Trophoblast cell (in vitro differentiated cells and primary cell): ENCODE results near the gene TEX22.

Source experiments
- DNase-seq, 2 donors: peaks; one replicate each; pipeline ENCODE4 v3.0.0-alpha.2; 2016
- H2AFZ ChIP-seq: 2 replicates; pipeline ENCODE4 v1.6.1; 2013; ENCODE audit warnings: low read length, moderate library complexity, mild to moderate bottlenecking; ENCODE audit not compliant: insufficient read depth, poor library complexity
- H2AK5ac ChIP-seq: 2 replicates; pipeline ENCODE4 v1.6.1; 2013; ENCODE audit warnings: mild to moderate bottlenecking, low read length
- H2BK120ac ChIP-seq: 2 replicates; pipeline ENCODE4 v1.6.1; 2013; ENCODE audit warnings: low read length, mild to moderate bottlenecking, moderate library complexity; ENCODE audit not compliant: insufficient read depth, poor library complexity
- H2BK12ac ChIP-seq: 2 replicates; pipeline ENCODE4 v1.6.1; 2013; ENCODE audit warnings: mild to moderate bottlenecking, low read length, moderate library complexity
- H2BK5ac ChIP-seq: 2 replicates; pipeline ENCODE4 v1.6.1; 2013; ENCODE audit warnings: low read length, low read depth, moderate library complexity, mild to moderate bottlenecking; ENCODE audit not compliant: poor library complexity
- H3K14ac ChIP-seq: 2 replicates; pipeline ENCODE4 v1.6.1; 2013; ENCODE audit warnings: mild to moderate bottlenecking, low read length
- H3K18ac ChIP-seq: 2 replicates; pipeline ENCODE4 v1.6.1; 2013; ENCODE audit warnings: mild to moderate bottlenecking, low read length
- H3K23ac ChIP-seq: 2 replicates; pipeline ENCODE4 v1.6.1; 2013; ENCODE audit warnings: low read length
- H3K27ac ChIP-seq: 2 replicates; pipeline ENCODE4 v1.5.1; 2013; ENCODE audit warnings: low read depth, mild to moderate bottlenecking, inconsistent platforms, low read length, moderate library complexity
- H3K27me3 ChIP-seq: 2 replicates; pipeline ENCODE4 v1.6.1; 2013; ENCODE audit warnings: inconsistent platforms, mild to moderate bottlenecking, low read length, moderate library complexity; ENCODE audit not compliant: insufficient read depth
- H3K36me3 ChIP-seq, 2 experiments: 1 replicate in 1 of 2; 2 replicates in 1 of 2; pipeline ENCODE4 v1.6.1; 2013; ENCODE audit warnings: low read length in 2 of 2, mild to moderate bottlenecking in 2 of 2, moderate library complexity in 1 of 2; ENCODE audit not compliant: insufficient read depth in 2 of 2, control insufficient read depth in 1 of 2
- H3K4ac ChIP-seq: 2 replicates; pipeline ENCODE4 v1.6.1; 2013; ENCODE audit warnings: low read depth, mild to moderate bottlenecking, low read length, moderate library complexity
- H3K4me1 ChIP-seq, 2 experiments: 1 replicate in 1 of 2; 2 replicates in 1 of 2; pipeline ENCODE4 v1.6.1; 2013; ENCODE audit warnings: low read length in 2 of 2, mild to moderate bottlenecking in 2 of 2, moderate library complexity in 1 of 2; ENCODE audit not compliant: insufficient read depth in 2 of 2, control insufficient read depth in 1 of 2
- H3K4me2 ChIP-seq: 2 replicates; pipeline ENCODE4 v1.6.1; 2013; ENCODE audit warnings: inconsistent platforms, mild to moderate bottlenecking, low read length, moderate library complexity
- H3K4me3 ChIP-seq: 2 replicates; pipeline ENCODE4 v1.5.1; 2013; ENCODE audit warnings: mild to moderate bottlenecking, low read depth, low read length, inconsistent platforms
- H3K79me1 ChIP-seq: one replicate; pipeline ENCODE4 v1.6.1; 2013; ENCODE audit warnings: low read length
- H3K79me2 ChIP-seq: 2 replicates; pipeline ENCODE4 v1.6.1; 2013; ENCODE audit warnings: low read length, mild to moderate bottlenecking; ENCODE audit not compliant: control insufficient read depth, insufficient read depth, poor library complexity
- H3K9ac ChIP-seq: 2 replicates; pipeline ENCODE4 v1.6.1; 2013; ENCODE audit warnings: mild to moderate bottlenecking, low read length
- H3K9me3 ChIP-seq: 2 replicates; pipeline ENCODE4 v1.6.1; 2013; ENCODE audit warnings: low read depth, mild to moderate bottlenecking, control low read depth, inconsistent platforms, low read length; ENCODE audit not compliant: insufficient read depth
- H4K12ac ChIP-seq: 2 replicates; pipeline ENCODE4 v1.6.1; 2013; ENCODE audit warnings: low read depth, mild to moderate bottlenecking, low read length, moderate library complexity
- H4K8ac ChIP-seq: 2 replicates; pipeline ENCODE4 v1.6.1; 2013; ENCODE audit warnings: low read depth, mild to moderate bottlenecking, low read length, moderate library complexity
- H4K91ac ChIP-seq: one replicate; pipeline ENCODE4 v1.6.1; 2013; ENCODE audit warnings: low read depth, mild to moderate bottlenecking, low read length, moderate library complexity
- WGBS: extraction: QIAGEN DNeasy Blood & Tissue Kit; methylation state at CpG from one replicate; pipeline ENCODE4 v1.1.7; 2013; ENCODE audit warnings: missing lambda C conversion rate; ENCODE audit not compliant: insufficient read length, insufficient coverage; ENCODE audit errors: extremely low coverage; 5-methylcytosine and 5-hydroxymethylcytosine counted together

TEX22 gene

DNA sequence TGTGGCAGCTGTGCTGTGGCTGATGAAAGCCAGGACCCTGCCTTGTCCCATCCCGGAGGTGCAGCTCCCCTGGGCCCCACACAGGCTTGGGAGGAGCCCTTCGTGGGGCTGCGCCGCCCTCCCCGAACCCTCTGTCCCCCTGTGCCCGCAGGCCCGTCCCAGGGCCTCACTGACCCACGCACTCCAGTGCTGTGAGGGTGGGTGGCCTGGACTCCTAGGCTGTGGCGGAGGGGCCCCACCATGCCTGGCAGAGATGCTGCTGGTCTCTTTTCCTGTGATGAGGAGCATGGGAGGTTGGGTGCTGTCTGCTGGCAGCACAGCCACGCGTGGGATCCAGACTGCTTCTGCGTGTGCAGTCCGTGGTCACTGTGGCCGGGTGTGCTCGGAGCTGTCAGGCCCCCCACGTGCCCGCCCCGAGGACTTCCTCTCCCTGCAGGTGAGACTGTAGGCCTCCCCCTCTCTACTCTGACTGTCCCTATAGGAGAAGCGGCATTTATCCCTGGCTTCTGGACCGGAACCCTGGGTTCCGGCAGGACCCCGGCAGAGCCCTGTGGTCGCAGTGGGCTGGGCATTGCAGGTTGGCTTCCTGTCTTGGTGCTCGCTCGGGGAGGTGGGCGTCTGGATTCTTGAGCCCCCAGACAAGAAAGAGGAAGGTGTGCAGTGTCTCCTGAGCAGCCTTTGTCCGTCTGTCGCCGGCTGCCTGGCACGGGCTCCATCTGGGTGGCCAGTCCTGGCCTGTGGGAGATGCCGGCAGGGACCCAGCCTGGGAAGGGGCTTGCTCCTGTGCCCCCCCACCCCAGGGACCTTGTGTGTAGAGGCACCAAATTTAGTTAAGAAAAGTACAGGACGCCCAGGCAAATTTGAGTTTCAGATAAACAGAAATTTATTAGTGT lies 23.6 kb downstream of the TEX22 start:
- Histone ChIP-seq H2AFZ (no peak overlapping the region), H3K4me2 (no peak overlapping the region), H3K9me3 (peaks cover 6% of the 10 kb centered on the region), H3K14ac (no peak overlapping the region), H3K27ac (no peak overlapping the region), H4K91ac (no peak overlapping the region), H3K27me3 (no peaks in the 10 kb centered on the region), H2BK12ac (no peak overlapping the region), H3K4ac (no peak overlapping the region), H4K8ac (no peak overlapping the region), H3K18ac (no peak overlapping the region), H3K9ac (no peak overlapping the region), H2BK5ac (no peak overlapping the region), H3K23ac (no peak overlapping the region), H3K36me3 (peaks cover 20 to 22% of the 10 kb centered on the region in 2 experiments), H3K79me2 (peaks cover 17% of the 10 kb centered on the region), H3K79me1 (peaks cover 4% of the 10 kb centered on the region), H2AK5ac (no peak overlapping the region), H2BK120ac (no peak overlapping the region), H3K4me3 (no peak overlapping the region), H3K4me1 (peaks cover 18 to 25% of the 10 kb centered on the region in 2 experiments), H4K12ac (no peak overlapping the region)
- WGBS = no CpG with 5 or more reads among the region's 32 CpGs
- DNase-seq = no peak

DNA sequence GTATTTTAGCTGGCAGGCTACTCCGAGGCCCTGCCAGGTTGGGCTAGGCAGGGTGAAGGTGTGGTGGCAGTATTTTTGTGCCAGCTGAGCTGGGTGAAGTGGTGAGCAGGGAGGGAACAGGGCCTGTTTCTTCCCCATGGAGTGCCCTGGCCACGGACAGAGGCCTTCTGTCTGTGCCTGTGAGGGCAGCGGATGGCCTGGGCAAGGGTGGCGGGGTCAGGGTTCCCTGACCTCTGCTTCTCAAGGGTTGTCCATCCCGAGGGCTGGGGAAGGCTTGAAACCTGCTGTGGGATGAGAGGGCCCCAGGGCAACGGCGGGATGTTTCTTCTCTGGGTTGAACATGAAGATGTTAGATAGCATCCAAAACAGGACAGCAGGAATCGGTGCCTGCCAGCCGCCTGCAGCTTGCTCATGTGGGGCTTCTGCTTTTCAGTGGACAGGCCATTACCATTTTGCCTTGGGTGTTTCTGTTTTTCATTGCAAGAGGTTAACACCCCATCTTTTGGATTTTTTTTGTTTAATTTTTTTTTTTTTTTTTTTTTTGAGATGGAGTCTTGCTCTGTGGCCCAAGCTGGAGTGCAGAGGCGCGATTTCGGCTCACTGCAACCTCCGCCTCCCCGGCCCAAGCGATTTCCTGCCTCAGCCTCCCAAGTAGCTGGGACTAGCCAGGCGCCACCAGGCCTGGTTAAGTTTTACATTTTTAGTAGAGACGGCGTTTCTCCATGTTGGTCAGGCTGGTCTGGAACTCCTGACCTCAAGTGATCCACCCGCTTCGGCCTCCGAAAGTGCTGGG lies 24.6 kb downstream of the TEX22 start:
- Histone ChIP-seq H3K4me3 (no peak overlapping the region), H2BK12ac (no peak overlapping the region), H4K8ac (no peak overlapping the region), H4K12ac (no peak overlapping the region), H3K4me2 (no peak overlapping the region), H3K79me1 (peaks cover 4% of the 10 kb centered on the region), H2AK5ac (no peak overlapping the region), H3K27me3 (no peaks in the 10 kb centered on the region), H2BK120ac (no peak overlapping the region), H3K36me3 (peaks cover 21 to 25% of the 10 kb centered on the region in 2 experiments), H3K79me2 (peaks cover 17% of the 10 kb centered on the region), H4K91ac (no peak overlapping the region), H3K23ac (no peak overlapping the region), H3K18ac (no peak overlapping the region), H3K4ac (peak overlapping the region; percentile 43), H3K14ac (no peak overlapping the region), H3K27ac (no peak overlapping the region), H2AFZ (peak overlapping the region; percentile 17), H2BK5ac (no peak overlapping the region), H3K9ac (no peak overlapping the region), H3K9me3 (peaks cover 9% of the 10 kb centered on the region), H3K4me1 (peaks cover 18 to 25% of the 10 kb centered on the region in 2 experiments)
- DNase-seq = peak in 1 of 2 donors; percentile 61
- WGBS = no CpG with 5 or more reads among the region's 21 CpGs

DNA sequence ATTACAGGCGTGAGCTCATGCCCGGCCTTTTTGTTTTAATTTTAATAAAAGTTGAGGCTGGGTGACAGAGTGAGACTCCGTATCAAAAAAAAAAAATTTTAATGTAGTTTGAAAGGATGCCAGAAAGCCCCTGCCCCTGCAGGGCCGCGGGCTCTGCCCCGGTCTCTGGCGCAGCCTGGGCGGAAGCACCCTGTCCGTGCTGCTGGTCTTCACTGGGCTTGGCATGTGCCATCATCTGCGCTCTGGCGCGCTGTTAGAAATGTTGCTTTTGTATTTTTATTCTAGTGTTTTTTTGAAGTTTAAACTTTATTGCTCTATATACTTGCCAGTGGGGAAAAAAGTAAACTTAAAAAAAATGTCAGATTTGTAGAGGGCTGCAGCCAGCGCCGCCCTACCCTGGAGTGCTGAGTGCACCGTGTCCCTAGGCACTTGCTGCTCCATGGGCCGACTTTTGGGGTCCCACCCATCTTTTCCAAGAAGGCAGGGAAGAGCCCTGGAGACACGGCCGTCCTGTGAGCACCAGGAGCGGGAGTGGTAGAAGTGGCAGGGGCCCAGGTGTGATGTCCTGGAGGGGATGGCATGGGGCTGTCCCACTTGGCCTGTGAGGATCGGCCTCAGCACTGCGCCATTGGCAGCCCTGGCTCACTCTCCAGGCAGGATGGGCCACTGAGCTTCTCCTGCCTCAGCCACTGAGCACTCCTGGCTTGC lies 25.3 kb downstream of the TEX22 start:
- H3K23ac ChIP-seq = no peak overlapping the region
- no CpG with 5 or more reads among the region's 21 CpGs for WGBS
- no peak overlapping the region for H4K91ac ChIP-seq
- H3K4me3 ChIP-seq = no peak overlapping the region
- H3K4me1 ChIP-seq = peaks cover 18 to 25% of the 10 kb centered on the region in 2 experiments
- peaks cover 4% of the 10 kb centered on the region for H3K79me1 ChIP-seq
- no peak overlapping the region for H3K18ac ChIP-seq
- H4K8ac ChIP-seq = no peak overlapping the region
- H2AFZ ChIP-seq = no peak overlapping the region
- H3K14ac ChIP-seq = no peak overlapping the region
- H3K27me3 ChIP-seq = no peaks in the 10 kb centered on the region
- no peak overlapping the region for H2BK120ac ChIP-seq
- H3K9me3 ChIP-seq = peaks cover 9% of the 10 kb centered on the region
- H4K12ac ChIP-seq = no peak overlapping the region
- H3K4me2 ChIP-seq = no peak overlapping the region
- H3K4ac ChIP-seq = peak overlapping the region; percentile 22
- peaks cover 21 to 25% of the 10 kb centered on the region in 2 experiments for H3K36me3 ChIP-seq
- H2BK12ac ChIP-seq = no peak overlapping the region
- no peak overlapping the region for H2AK5ac ChIP-seq
- no peak overlapping the region for H3K9ac ChIP-seq
- DNase-seq = no peak
- no peak overlapping the region for H2BK5ac ChIP-seq
- no peak overlapping the region for H3K27ac ChIP-seq
- peaks cover 17% of the 10 kb centered on the region for H3K79me2 ChIP-seq

GRCh38 chr14:105424861-105425260 lies 26.5 kb downstream of the TEX22 start:
- H3K23ac ChIP-seq = no peak overlapping the region
- WGBS = no CpG with 5 or more reads among the region's 12 CpGs
- no peak overlapping the region for H3K4me3 ChIP-seq
- no peaks in the 10 kb centered on the region for H3K27me3 ChIP-seq
- H3K4me1 ChIP-seq = peaks cover 13 to 19% of the 10 kb centered on the region in 2 experiments
- no peak overlapping the region for H2AFZ ChIP-seq
- peak overlapping the region; percentile 81 for H3K4ac ChIP-seq
- no peak overlapping the region for H3K4me2 ChIP-seq
- H3K36me3 ChIP-seq = peaks cover 21 to 25% of the 10 kb centered on the region in 2 experiments
- H3K79me1 ChIP-seq = no peaks in the 10 kb centered on the region
- no peak overlapping the region for H2BK5ac ChIP-seq
- H3K18ac ChIP-seq = no peak overlapping the region
- H4K8ac ChIP-seq = no peak overlapping the region
- no peak overlapping the region for H2AK5ac ChIP-seq
- DNase-seq = no peak
- H4K12ac ChIP-seq = no peak overlapping the region
- peaks cover 8% of the 10 kb centered on the region for H3K9me3 ChIP-seq
- H4K91ac ChIP-seq = no peak overlapping the region
- H2BK120ac ChIP-seq = no peak overlapping the region
- H3K79me2 ChIP-seq = peaks cover 13% of the 10 kb centered on the region
- H2BK12ac ChIP-seq = no peak overlapping the region
- no peak overlapping the region for H3K14ac ChIP-seq
- H3K27ac ChIP-seq = no peak overlapping the region
- H3K9ac ChIP-seq = no peak overlapping the region
